K562 (cell line): ENCODE data around the gene SHISA6. TPM values are rescaled to one million over a fixed set of nuclear protein-coding genes. Genes with fewer than 3 reads are reported as not detected.

Experiments used
- ATAC-seq: fragments of 200-7000 bp; cut with Tn5 transposase; 3 replicates; pipeline ENCODE4 v1.9.1; 2020; ENCODE audit warnings: moderate library complexity
- BruUV-seq: library from RNA; stranded (reverse); fragments of 400-500 nt; replicated peaks from 2 replicates; lab custom pipeline; 2021; lab: Mats Ljungman, UMichigan
- CTCF ChIA-PET: fragments of 300-600 bp; formaldehyde crosslinking; extraction: SDS; loops from one replicate; lab custom pipeline; 2021; ENCODE audit warnings: low intra/inter-chr PET ratio; lab: Yijun Ruan, JAX
- POLR2A ChIA-PET: fragments of 300-600, 350-650 bp; sonication (Branson Sonifier 250); formaldehyde crosslinking; extraction: SDS; loops from one replicate; lab custom pipeline; 2021; ENCODE audit warnings: antibody characterized with exemption, inconsistent platforms; lab: Yijun Ruan, JAX
- DNase-seq, 4 experiments: peaks; one replicate each; pipeline versions ENCODE4 v3.0.0 to v3.0.0-alpha.2; 2011 to 2018; ENCODE audit warnings: low spot score in 3 of 4, mixed read lengths in 3 of 4; ENCODE audit errors: extremely low read depth in 1 of 4
- FAIRE-seq: peaks from 2 replicates; lab custom pipeline; 2011; peaks lifted over from hg19 to GRCh38; lab: Jason Lieb, UNC
- H2AFZ ChIP-seq: 2 replicates; pipeline ENCODE4 v1.6.0; 2011; ENCODE audit warnings: low read depth, low read length, control low read depth, inconsistent platforms
- H3K27ac ChIP-seq: fragments of 200-600 bp; 3 replicates; pipeline ENCODE4 v1.8.0; 2011; ENCODE audit warnings: low read depth, mild to moderate bottlenecking, control low read depth, inconsistent platforms, low read length, moderate library complexity, mixed read lengths; ENCODE audit errors: extremely low read depth
- H3K27me3 ChIP-seq, 2 experiments: fragments of 300-600 bp in 1 of 2; 2 replicates in 1 of 2; 3 replicates in 1 of 2; pipeline versions ENCODE4 v1.6.0 to v1.8.0; 2011; ENCODE audit warnings: inconsistent platforms in 2 of 2, low read length in 2 of 2, mild to moderate bottlenecking in 1 of 2, mixed read lengths in 1 of 2, moderate library complexity in 1 of 2; ENCODE audit not compliant: control insufficient read depth in 2 of 2, insufficient read depth in 2 of 2
- H3K36me3 ChIP-seq: fragments of 300-600 bp; 3 replicates; pipeline ENCODE4 v1.8.0; 2011; ENCODE audit warnings: mild to moderate bottlenecking, low read length, inconsistent platforms; ENCODE audit not compliant: control insufficient read depth, insufficient read depth
- H3K4me1 ChIP-seq, 2 experiments: fragments of 200-600 bp in 1 of 2; replicated peaks in 1 of 2; 2 replicates in 1 of 2; 3 replicates in 1 of 2; pipeline versions ENCODE4 v1.5.1 to v1.8.0; 2011; ENCODE audit warnings: inconsistent platforms in 2 of 2, low read length in 2 of 2, mild to moderate bottlenecking in 1 of 2, mixed read lengths in 1 of 2, moderate library complexity in 1 of 2; ENCODE audit not compliant: control insufficient read depth in 2 of 2, insufficient read depth in 2 of 2
- H3K4me2 ChIP-seq: 2 replicates; pipeline ENCODE4 v1.6.1; 2011; ENCODE audit warnings: low read length, control low read depth, inconsistent platforms, mixed read lengths; ENCODE audit not compliant: insufficient read depth
- H3K4me3 ChIP-seq: fragments of 200-600 bp; sonication (generic), shearing (Covaris generic); 2 replicates; pipeline ENCODE4 v1.5.1; 2016; ENCODE audit warnings: control low read depth, inconsistent platforms
- H3K79me2 ChIP-seq: fragments of 200-600 bp; 3 replicates; pipeline ENCODE4 v1.8.0; 2011; ENCODE audit warnings: low read length, inconsistent platforms; ENCODE audit not compliant: control insufficient read depth, insufficient read depth
- H3K9ac ChIP-seq, 2 experiments: 2 replicates each; pipeline versions ENCODE4 v1.6.0 to v1.6.1; 2011; ENCODE audit warnings: low read depth in 2 of 2, low read length in 2 of 2, control low read depth in 1 of 2, inconsistent platforms in 1 of 2, mild to moderate bottlenecking in 1 of 2, mixed read lengths in 1 of 2; ENCODE audit not compliant: insufficient read depth in 1 of 2
- H3K9me1 ChIP-seq: one replicate; pipeline ENCODE4 v1.6.0; 2011; ENCODE audit warnings: inconsistent platforms, mild to moderate bottlenecking, low read length, moderate library complexity; ENCODE audit not compliant: control insufficient read depth, insufficient read depth
- H3K9me3 ChIP-seq: replicated peaks from 2 replicates; pipeline ENCODE4 v1.5.1; 2011; ENCODE audit warnings: low read depth, low read length, inconsistent platforms; ENCODE audit not compliant: control insufficient read depth, insufficient read depth
- H4K20me1 ChIP-seq: replicated peaks from 2 replicates; pipeline ENCODE4 v1.6.1; 2011; ENCODE audit warnings: low read length, inconsistent platforms, mixed read lengths; ENCODE audit not compliant: control insufficient read depth, insufficient read depth
- E2F6 ChIP-seq, 2 experiments: IDR thresholded peaks; 2 replicates each; pipeline ENCODE4 v1.6.1; 2011; ENCODE audit warnings: borderline replicate concordance in 1 of 2, control low read depth in 1 of 2, low read depth in 1 of 2, low read length in 1 of 2, mild to moderate bottlenecking in 1 of 2, mixed read lengths in 1 of 2, moderate library complexity in 1 of 2; ENCODE audit not compliant: insufficient read depth in 1 of 2, insufficient read length in 1 of 2, poor library complexity in 1 of 2, severe bottlenecking in 1 of 2; ENCODE audit errors: extremely low read depth in 1 of 2
- REST ChIP-seq, 2 experiments: fragments of 450-650 bp; formaldehyde crosslinking in 1 of 2; IDR thresholded peaks; 2 replicates each; pipeline versions ENCODE4 v1.4.0 to v1.6.1; 2014 to 2020; ENCODE audit warnings: mild to moderate bottlenecking in 2 of 2, borderline replicate concordance in 1 of 2, low read depth in 1 of 2
- WGBS: fragments of 100-300 bp; shearing (Covaris generic); methylation state at CpG from one replicate; pipeline ENCODE4 v1.1.6; 2016; ENCODE audit warnings: low coverage, mixed read lengths; ENCODE audit not compliant: insufficient coverage; ENCODE audit errors: missing lambda C conversion rate; 5-methylcytosine and 5-hydroxymethylcytosine counted together
- in situ Hi-C: fragments of 300-500 bp; cut with MboI; formaldehyde crosslinking; loops from 4 replicates; pipeline ENCODE4 v1.15.0; 2018; ENCODE audit warnings: inconsistent platforms, mixed read lengths
- intact Hi-C: fragments of 100-400 bp; cut with micrococcal nuclease; formaldehyde crosslinking; loops from 2 replicates; pipeline ENCODE4 v1.14.2; 2022
- polyA plus RNA-seq, 8 experiments: library from polyadenylated mRNA; depleted of rRNA in 4 of 8; stranded (reverse) in 5 of 8; unstranded in 3 of 8; fragments of >200 nt; fragmentation: Nextera tagmentation in 2 of 8; fragmentation: Illumina TruSeq in 1 of 8; extraction: Ambion mirVana in 2 of 8; extraction: Trizol in 1 of 8; gene quantifications; 2 replicates each; pipeline versions ENCODE4 v1.2.1 to v1.2.3, GENCODE V29; 2011 to 2014; ENCODE audit warnings: inconsistent platforms in 1 of 8, missing spikeins in 1 of 8
- total RNA-seq, 7 experiments: library from RNA; depleted of rRNA in 6 of 7; stranded (reverse); fragments of >200 nt in 6 of 7; fragmentation: Illumina TruSeq in 2 of 7; extraction: Trizol in 2 of 7; gene quantifications; 2 replicates each; pipeline versions ENCODE4 v1.2.1 to v1.2.3, GENCODE V29; 2011 to 2021; ENCODE audit warnings: low replicate concordance in 1 of 7

SHISA6 gene
- total and polyA plus RNA-seq, 9 of the 15 experiments (the other 6 are each of a cell fraction or from before 2014, with no cell fraction given): not detected

- in situ Hi-C loops (no loop called here), intact Hi-C loops (no loop called here)
- Histone ChIP-seq H3K79me2 (no peaks in the 10 kb centered on the region), H3K4me2 (no peak overlapping the region), H2AFZ (no peak overlapping the region), H3K27ac (no peak overlapping the region), H3K4me1 (no peaks in the 10 kb centered on the region), H3K9me1 (no peaks in the 10 kb centered on the region), H3K9ac (no peak overlapping the region), H3K9me3 (no peaks in the 10 kb centered on the region), H3K36me3 (no peaks in the 10 kb centered on the region), H4K20me1 (no peaks in the 10 kb centered on the region), H3K27me3 (no peaks in the 10 kb centered on the region), H3K4me3 (no peak overlapping the region)
- ATAC-seq: no peak
- DNase-seq: no peak
- FAIRE-seq: no peak
- BruUV-seq: no TSS peak
- ChIA-PET CTCF (no interaction called here), POLR2A (no interaction called here)
- 0% methylated on average over 2 of the region's 2 CpGs for WGBS
- no peak for TF ChIP-seq REST (IDR thresholded peaks at IDR 0.05; ENCODE audit: borderline replicate concordance)
- no peak for TF ChIP-seq REST (CRISPR knock-in tag; IDR thresholded peaks at IDR 0.05; ENCODE audit: low read depth)
- no peak for TF ChIP-seq E2F6 (IDR thresholded peaks at IDR 0.05; ENCODE audit: borderline replicate concordance in 1 of 2, extremely low read depth in 1 of 2, insufficient read depth in 1 of 2, insufficient read length in 1 of 2, low read depth in 1 of 2, low read length in 1 of 2, poor library complexity in 1 of 2, severe bottlenecking in 1 of 2)
Measured at GRCh38 chr17:11212792-11213191, 28.2 kb upstream of the SHISA6 start.
